PC-3 (cell line): Measurements from ENCODE around the gene EFCAB12. TPM values are rescaled to one million over a fixed set of nuclear protein-coding genes. Genes with fewer than 3 reads are reported as not detected.

ENCODE experiments used
- ATAC-seq: fragments of 200-7000 bp; cut with Tn5 transposase; 2 replicates; pipeline ENCODE4 v1.9.1; 2020; ENCODE audit warnings: mild to moderate bottlenecking, moderate library complexity
- BruUV-seq: library from RNA; stranded (reverse); fragments of 400-500 nt; replicated peaks from 2 replicates; lab custom pipeline; 2021; lab: Mats Ljungman, UMichigan
- CTCF ChIA-PET: fragments of 300-600 bp; sonication (Branson Sonifier 250); formaldehyde crosslinking; loops from one replicate; lab custom pipeline; 2022; ENCODE audit warnings: antibody characterized with exemption; lab: Charles Lee
- POLR2A ChIA-PET: fragments of 300-600 bp; sonication (Branson Sonifier 250); formaldehyde crosslinking; loops from one replicate; lab custom pipeline; 2022; ENCODE audit warnings: antibody characterized with exemption; ENCODE audit not compliant: unreplicated experiment; lab: Charles Lee
- DNase-seq: peaks from one replicate; pipeline ENCODE4 v3.0.0-alpha.2; 2015
- H2AFZ ChIP-seq: fragments of 300-600 bp; sonication (generic); 2 replicates; pipeline ENCODE4 v1.6.0; 2016; ENCODE audit warnings: antibody characterized with exemption, low read length
- H3F3A ChIP-seq: fragments of 300-600 bp; sonication (generic); one replicate; pipeline ENCODE4 v1.6.0; 2017; ENCODE audit warnings: antibody characterized with exemption, low read length, control low read depth, mild to moderate bottlenecking; ENCODE audit not compliant: unreplicated experiment
- H3K27ac ChIP-seq: fragments of 300-600 bp; sonication (generic); 2 replicates; pipeline ENCODE4 v1.5.1; 2016; ENCODE audit warnings: mild to moderate bottlenecking, low read length
- H3K27me3 ChIP-seq: fragments of 300-600 bp; sonication (generic); 2 replicates; pipeline ENCODE4 v1.6.1; 2016; ENCODE audit warnings: low read length, mixed read lengths
- H3K36me3 ChIP-seq: fragments of 300-600 bp; sonication (generic); 2 replicates; pipeline ENCODE4 v1.6.1; 2016; ENCODE audit warnings: low read depth, mixed run types, low read length, mixed read lengths
- H3K4me1 ChIP-seq: fragments of 300-600 bp; sonication (generic); 2 replicates; pipeline ENCODE4 v1.5.1; 2016; ENCODE audit warnings: low read length; ENCODE audit not compliant: insufficient read depth
- H3K4me2 ChIP-seq: fragments of 300-600 bp; sonication (generic); 2 replicates; pipeline ENCODE4 v1.6.0; 2016; ENCODE audit warnings: low read length
- H3K4me3 ChIP-seq: fragments of 300-600 bp; sonication (generic); 2 replicates; pipeline ENCODE4 v1.5.1; 2016; ENCODE audit warnings: mild to moderate bottlenecking, low read length, mixed read lengths
- H3K79me2 ChIP-seq: fragments of 300-600 bp; sonication (generic); 2 replicates; pipeline ENCODE4 v1.6.1; 2017; ENCODE audit warnings: low read length, mixed read lengths
- H3K9ac ChIP-seq: fragments of 300-600 bp; sonication (generic); 2 replicates; pipeline ENCODE4 v1.6.0; 2016; ENCODE audit warnings: mild to moderate bottlenecking, low read length
- H3K9me2 ChIP-seq: fragments of 300-600 bp; sonication (generic); replicated peaks from 2 replicates; pipeline ENCODE4 v1.6.1; 2016; ENCODE audit warnings: mixed run types, low read length, mixed read lengths
- H3K9me3 ChIP-seq: fragments of 300-600 bp; sonication (generic); 2 replicates; pipeline ENCODE4 v1.6.1; 2016; ENCODE audit warnings: low read length, mixed read lengths
- H4K20me1 ChIP-seq: fragments of 300-600 bp; sonication (generic); 2 replicates; pipeline ENCODE4 v1.6.1; 2016; ENCODE audit warnings: low read length, mixed read lengths
- CTCF ChIP-seq: fragments of 300-600 bp; sonication (generic); conservative IDR thresholded peaks from 2 replicates; pipeline ENCODE4 v1.5.1; 2017; ENCODE audit warnings: antibody characterized with exemption, low read depth, mild to moderate bottlenecking, low read length
- EZH2 ChIP-seq: fragments of 300-600 bp; sonication (generic); IDR thresholded peaks from one replicate; pipeline ENCODE4 v1.6.1; 2017; ENCODE audit warnings: antibody characterized with exemption, mild to moderate bottlenecking, low read length; ENCODE audit not compliant: unreplicated experiment
- EZH2phosphoT487 ChIP-seq: fragments of 300-600 bp; sonication (generic); IDR thresholded peaks from 2 replicates; pipeline ENCODE4 v1.6.1; 2018; ENCODE audit warnings: mild to moderate bottlenecking, antibody characterized with exemption, low read length, borderline replicate concordance
- intact Hi-C: fragments of 100-400 bp; cut with micrococcal nuclease; formaldehyde crosslinking; loops from 2 replicates; pipeline ENCODE4 v1.9.0; 2023
- total RNA-seq: library from RNA; depleted of rRNA; stranded (reverse); fragments of >200 nt; gene quantifications from 2 replicates; pipeline ENCODE4 v1.2.3, GENCODE V29; 2014

The EFCAB12 gene
- total RNA-seq, 1 experiment from 2014 or later, result 0.04 TPM

- Histone ChIP-seq H3K4me1 (no peaks in the 10 kb centered on the region), H3K27ac (no peak overlapping the region), H4K20me1 (no peaks in the 10 kb centered on the region), H3K4me3 (no peak overlapping the region), H2AFZ (no peak overlapping the region), H3K9me2 (no peaks in the 10 kb centered on the region), H3K9ac (no peak overlapping the region), H3F3A (no peaks in the 10 kb centered on the region), H3K27me3 (no peaks in the 10 kb centered on the region), H3K79me2 (no peaks in the 10 kb centered on the region), H3K4me2 (no peak overlapping the region), H3K36me3 (no peaks in the 10 kb centered on the region), H3K9me3 (no peaks in the 10 kb centered on the region)
- ChIA-PET CTCF (no interaction called here), POLR2A (interaction anchor here (0.7 kb wide), 1 partner anchor 663 kb away, joined by 5 read pairs; no protein-coding TSS in a partner anchor)
- TF ChIP-seq CTCF, result no peak
- TF ChIP-seq EZH2phosphoT487, result no peak
- TF ChIP-seq EZH2, result no peak
- ATAC-seq (no peak), DNase-seq (no peak)
- intact Hi-C loops, result no loop called here
- BruUV-seq, result no TSS peak
Observed at GRCh38 chr3:129448186-129448895, 19.9 kb upstream of the EFCAB12 start.

- Histone ChIP-seq H3K4me2 (no peak overlapping the region), H3K9me3 (no peaks in the 10 kb centered on the region), H4K20me1 (no peaks in the 10 kb centered on the region), H2AFZ (no peak overlapping the region), H3K4me1 (peaks cover 2% of the 10 kb centered on the region; the same call in 1 of the 2 replicates), H3K9ac (no peak overlapping the region), H3K27ac (no peak overlapping the region), H3K79me2 (peaks cover 3% of the 10 kb centered on the region), H3K9me2 (no peaks in the 10 kb centered on the region), H3K36me3 (no peaks in the 10 kb centered on the region), H3K27me3 (no peaks in the 10 kb centered on the region), H3F3A (no peaks in the 10 kb centered on the region), H3K4me3 (no peak overlapping the region)
- BruUV-seq, result no TSS peak
- no peak for DNase-seq
- intact Hi-C loops, result no loop called here
- CTCF ChIA-PET, result no interaction called here
- TF ChIP-seq CTCF, result no peak
- no peak for TF ChIP-seq EZH2phosphoT487
- no peak for ATAC-seq
- POLR2A ChIA-PET, result no interaction called here
Observed at GRCh38 chr3:129446926-129447325, 18.5 kb upstream of the EFCAB12 start.

- Histone ChIP-seq H3K9me2 (no peaks in the 10 kb centered on the region), H4K20me1 (no peaks in the 10 kb centered on the region), H3K36me3 (no peaks in the 10 kb centered on the region), H3F3A (no peaks in the 10 kb centered on the region), H3K79me2 (peaks cover 18% of the 10 kb centered on the region), H3K4me2 (no peak overlapping the region), H3K27me3 (no peaks in the 10 kb centered on the region), H3K4me3 (no peak overlapping the region), H3K27ac (no peak overlapping the region), H2AFZ (no peak overlapping the region), H3K9me3 (no peaks in the 10 kb centered on the region), H3K9ac (no peak overlapping the region), H3K4me1 (peaks cover 12% of the 10 kb centered on the region)
- BruUV-seq, result no TSS peak
- intact Hi-C loops, result no loop called here
- TF ChIP-seq CTCF, result no peak
- no peak for TF ChIP-seq EZH2
- TF ChIP-seq EZH2phosphoT487, result no peak
- CTCF ChIA-PET, result no interaction called here
- no peak for DNase-seq
- POLR2A ChIA-PET, result no interaction called here
- ATAC-seq, result no peak
Observed at GRCh38 chr3:129445471-129445870, 17.0 kb upstream of the EFCAB12 start.
